ENCODE data around the gene SCN1B. TPM values are rescaled to one million over a fixed set of nuclear protein-coding genes. Genes with fewer than 3 reads are reported as not detected.

The SCN1B gene
- total and polyA plus RNA-seq, 10 of the 15 experiments (the other 5 are each of a cell fraction or from before 2014, with no cell fraction given), result 0.04 to 0.54 (median 0.11) TPM; not detected in 3

GRCh38 chr19:34990578-34991192, 39.6 kb upstream of the SCN1B start (continued):
- peak; percentile 56; the same call in 1 of the 2 replicates for TF ChIP-seq ATF2 (IDR thresholded peaks at IDR 0.05; ENCODE audit: low read length)
- TF ChIP-seq FOXM1 (IDR thresholded peaks at IDR 0.05; ENCODE audit: low read depth, low read length), result no peak; the same call in 1 of the 2 replicates
- no peak for TF ChIP-seq JUND (IDR thresholded peaks at IDR 0.05; ENCODE audit: low read depth, low read length)
- no peak for TF ChIP-seq ATF3 (IDR thresholded peaks at IDR 0.05; ENCODE audit: borderline replicate concordance, extremely low read depth, low read depth, low read length)
- TF ChIP-seq PAX5 (IDR thresholded peaks at IDR 0.05; ENCODE audit: borderline replicate concordance, low read depth, low read length), result peak; percentile 83; the same call in 1 of the 2 replicates
- no peak for TF ChIP-seq NR2C1 (IDR thresholded peaks at IDR 0.05)
- TF ChIP-seq RB1 (IDR thresholded peaks at IDR 0.05; ENCODE audit: borderline replicate concordance), result no peak
- 0 out of 2 replicates have a peak, but pooled peaks have one; percentile 79 for TF ChIP-seq GATAD2B (conservative IDR thresholded peaks at IDR 0.05; ENCODE audit: low read depth)
- TF ChIP-seq CEBPB (IDR thresholded peaks at IDR 0.05; ENCODE audit: borderline replicate concordance in 1 of 2, low read depth in 2 of 2, low read length in 2 of 2), result no peak
- no peak for TF ChIP-seq SMAD1 (IDR thresholded peaks at IDR 0.05; ENCODE audit: low read depth, partially characterized antibody)
- no peak for TF ChIP-seq SUZ12 (IDR thresholded peaks at IDR 0.05; ENCODE audit: unreplicated experiment)
- peak; percentile 62; the same call in 1 of the 2 replicates for TF ChIP-seq CREM (IDR thresholded peaks at IDR 0.05; ENCODE audit: low read depth)
- TF ChIP-seq MEF2B (IDR thresholded peaks at IDR 0.05; ENCODE audit: partially characterized antibody, poor library complexity, severe bottlenecking), result no peak
- TF ChIP-seq CTCF (IDR thresholded peaks at IDR 0.05 in 2 of 3, conservative IDR thresholded peaks at IDR 0.05 in 1 of 3; ENCODE audit: control insufficient read depth in 2 of 3, extremely low read depth in 1 of 3, insufficient read depth in 1 of 3, low read depth in 3 of 3, low read length in 3 of 3), result no peak
- no peak for TF ChIP-seq E2F8 (IDR thresholded peaks at IDR 0.05; ENCODE audit: low read depth, partially characterized antibody)
- no peak for TF ChIP-seq SMAD5 (IDR thresholded peaks at IDR 0.05; ENCODE audit: low read depth)
- TF ChIP-seq CBX5 (IDR thresholded peaks at IDR 0.05; ENCODE audit: low read depth), result no peak
- TF ChIP-seq MEF2A (IDR thresholded peaks at IDR 0.05; ENCODE audit: insufficient read depth, low read depth, low read length), result no peak
- peak; percentile 54; the same call in 1 of the 2 replicates for TF ChIP-seq NBN (IDR thresholded peaks at IDR 0.05)
- TF ChIP-seq MTA3 (IDR thresholded peaks at IDR 0.05; ENCODE audit: borderline replicate concordance, low read length), result no peak
- TF ChIP-seq ZNF274 (IDR thresholded peaks at IDR 0.05; ENCODE audit: insufficient read depth, insufficient read length), result no peak
- TF ChIP-seq RAD21 (IDR thresholded peaks at IDR 0.05; ENCODE audit: insufficient read depth, low read depth, low read length), result no peak
